ENCODE measurements around the gene IGF2BP2. TPM values are rescaled to one million over a fixed set of nuclear protein-coding genes. Genes with fewer than 3 reads are reported as not detected.

The IGF2BP2 gene
- total RNA-seq, 2 donors from 2014 or later, result 2.6 to 2.7 TPM

DNA sequence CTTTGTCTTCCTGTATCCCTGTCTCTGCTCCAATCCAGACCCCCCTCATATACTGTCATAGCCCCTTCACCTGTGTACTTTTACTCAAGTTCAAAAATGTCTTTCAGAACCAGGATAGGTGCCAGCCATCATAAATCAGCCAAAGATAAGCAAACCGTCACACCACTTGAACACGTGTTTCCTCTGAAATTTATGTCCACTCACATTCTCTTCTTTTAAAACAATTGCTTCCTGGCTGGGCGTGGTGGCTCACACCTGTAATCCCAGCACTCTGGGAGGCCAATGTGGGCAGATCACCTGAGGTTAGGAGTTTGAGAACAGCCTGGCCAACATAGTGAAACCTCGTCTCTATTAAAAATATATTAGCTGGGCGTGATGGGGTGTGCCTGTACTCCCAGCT, 74.1 kb downstream of the IGF2BP2 start:
- ATAC-seq (ENCODE audit: insufficient number of reproducible peaks, low FRiP score, low read depth) (no peak), DNase-seq (ENCODE audit: low spot score) (no peak)
- no peaks in the 10 kb centered on the region for H3K9me3 ChIP-seq
- no peaks in the 10 kb centered on the region for H3K27me3 ChIP-seq (replicated peaks; ENCODE audit: insufficient read depth)
- no peak overlapping the region for H3K27ac ChIP-seq
- H3K4me3 ChIP-seq, result no peak overlapping the region
- no peaks in the 10 kb centered on the region for H3K36me3 ChIP-seq
- no peaks in the 10 kb centered on the region for H3K4me1 ChIP-seq (ENCODE audit: control insufficient read depth in 1 of 2, low read depth in 2 of 2)
- TF ChIP-seq, protein P1, sequence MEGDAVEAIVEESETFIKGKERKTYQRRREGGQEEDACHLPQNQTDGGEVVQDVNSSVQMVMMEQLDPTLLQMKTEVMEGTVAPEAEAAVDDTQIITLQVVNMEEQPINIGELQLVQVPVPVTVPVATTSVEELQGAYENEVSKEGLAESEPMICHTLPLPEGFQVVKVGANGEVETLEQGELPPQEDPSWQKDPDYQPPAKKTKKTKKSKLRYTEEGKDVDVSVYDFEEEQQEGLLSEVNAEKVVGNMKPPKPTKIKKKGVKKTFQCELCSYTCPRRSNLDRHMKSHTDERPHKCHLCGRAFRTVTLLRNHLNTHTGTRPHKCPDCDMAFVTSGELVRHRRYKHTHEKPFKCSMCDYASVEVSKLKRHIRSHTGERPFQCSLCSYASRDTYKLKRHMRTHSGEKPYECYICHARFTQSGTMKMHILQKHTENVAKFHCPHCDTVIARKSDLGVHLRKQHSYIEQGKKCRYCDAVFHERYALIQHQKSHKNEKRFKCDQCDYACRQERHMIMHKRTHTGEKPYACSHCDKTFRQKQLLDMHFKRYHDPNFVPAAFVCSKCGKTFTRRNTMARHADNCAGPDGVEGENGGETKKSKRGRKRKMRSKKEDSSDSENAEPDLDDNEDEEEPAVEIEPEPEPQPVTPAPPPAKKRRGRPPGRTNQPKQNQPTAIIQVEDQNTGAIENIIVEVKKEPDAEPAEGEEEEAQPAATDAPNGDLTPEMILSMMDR (IDR thresholded peaks at IDR 0.05), result no peak

DNA sequence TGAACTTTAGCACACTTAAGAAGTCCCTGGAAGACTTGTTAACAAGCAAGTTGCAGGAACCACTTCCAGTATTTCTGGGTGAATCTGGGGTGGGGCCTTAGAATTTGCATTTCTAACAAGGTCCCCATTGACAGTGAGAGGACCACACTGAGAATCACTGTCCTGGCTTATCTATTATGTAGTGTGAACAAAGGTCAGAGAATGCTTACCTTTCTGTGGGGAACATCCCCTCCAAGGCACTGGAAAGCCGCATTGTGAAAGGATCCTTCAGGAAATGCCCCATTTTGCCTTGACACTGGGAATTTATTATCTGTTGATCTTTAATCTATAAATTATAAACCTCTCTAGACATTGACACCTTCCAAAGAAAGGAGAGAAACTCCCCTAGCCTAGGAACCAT, 74.8 kb downstream of the IGF2BP2 start:
- H3K36me3 ChIP-seq, result no peaks in the 10 kb centered on the region
- DNase-seq (ENCODE audit: low spot score), result no peak
- no peaks in the 10 kb centered on the region for H3K9me3 ChIP-seq
- ATAC-seq (ENCODE audit: insufficient number of reproducible peaks, low FRiP score, low read depth), result no peak
- TF ChIP-seq, protein P1 (IDR thresholded peaks at IDR 0.05), result no peak
- no peak overlapping the region for H3K27ac ChIP-seq
- no peak overlapping the region for H3K4me3 ChIP-seq
- H3K4me1 ChIP-seq (ENCODE audit: control insufficient read depth in 1 of 2, low read depth in 2 of 2), result no peaks in the 10 kb centered on the region
- no peaks in the 10 kb centered on the region for H3K27me3 ChIP-seq (replicated peaks; ENCODE audit: insufficient read depth)

DNA sequence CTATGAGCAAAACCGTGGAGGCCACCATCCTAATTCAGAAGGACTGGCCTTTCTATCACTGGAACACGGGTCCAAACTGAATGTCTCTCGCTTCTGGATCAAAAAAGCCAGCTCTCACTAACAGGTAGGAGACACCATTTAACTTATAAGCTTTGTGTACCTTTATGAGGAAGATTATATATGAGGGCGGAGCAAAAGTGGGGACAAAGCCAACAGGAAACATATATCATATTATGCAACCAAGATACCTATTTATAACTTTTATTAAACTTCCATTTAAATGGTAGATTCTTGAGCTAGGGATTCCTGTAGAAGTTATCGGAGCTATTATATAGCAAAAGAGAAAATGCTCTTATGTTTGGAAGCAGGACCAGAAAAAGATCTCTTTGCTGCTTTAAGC, 78.4 kb downstream of the IGF2BP2 start:
- ATAC-seq (ENCODE audit: insufficient number of reproducible peaks, low FRiP score, low read depth) (no peak), DNase-seq (ENCODE audit: low spot score) (no peak)
- TF ChIP-seq, protein P1 (IDR thresholded peaks at IDR 0.05), result no peak
- Histone ChIP-seq H3K27ac (no peak overlapping the region), H3K9me3 (no peaks in the 10 kb centered on the region), H3K27me3 (replicated peaks; ENCODE audit: insufficient read depth) (no peaks in the 10 kb centered on the region), H3K4me1 (ENCODE audit: control insufficient read depth in 1 of 2, low read depth in 2 of 2) (no peaks in the 10 kb centered on the region), H3K36me3 (no peaks in the 10 kb centered on the region), H3K4me3 (no peak overlapping the region)

GRCh38 chr3:185744997-185745843, 79.6 kb downstream of the IGF2BP2 start:
- TF ChIP-seq, protein P1 (IDR thresholded peaks at IDR 0.05), result no peak
- H3K36me3 ChIP-seq, result no peaks in the 10 kb centered on the region
- H3K27ac ChIP-seq, result no peak overlapping the region
- DNase-seq (ENCODE audit: low spot score) (no peak), ATAC-seq (ENCODE audit: insufficient number of reproducible peaks, low FRiP score, low read depth) (no peak)
- H3K4me1 ChIP-seq (ENCODE audit: control insufficient read depth in 1 of 2, low read depth in 2 of 2), result no peaks in the 10 kb centered on the region
- H3K9me3 ChIP-seq, result no peaks in the 10 kb centered on the region
- no peaks in the 10 kb centered on the region for H3K27me3 ChIP-seq (replicated peaks; ENCODE audit: insufficient read depth)
- no peak overlapping the region for H3K4me3 ChIP-seq

DNA sequence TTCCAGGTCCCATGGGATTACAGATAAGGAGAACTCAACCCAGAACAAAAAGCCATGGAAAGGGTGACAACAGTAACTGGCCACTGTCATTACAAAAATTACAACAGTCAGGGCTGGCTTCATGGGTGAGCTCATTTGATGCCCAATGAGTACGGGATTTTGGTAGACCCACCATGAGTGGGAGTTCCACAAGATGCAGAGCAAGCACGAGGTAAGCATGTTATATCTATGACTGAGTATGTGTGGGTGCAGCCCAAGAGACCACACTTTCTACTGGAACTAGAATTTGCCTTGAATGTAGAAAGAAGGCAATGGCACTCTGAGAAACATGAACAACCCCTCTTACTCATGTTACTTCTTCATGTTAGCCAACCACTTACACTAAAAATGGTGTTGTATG, 83.3 kb downstream of the IGF2BP2 start:
- Histone ChIP-seq H3K9me3 (no peaks in the 10 kb centered on the region), H3K36me3 (no peaks in the 10 kb centered on the region), H3K27ac (no peak overlapping the region), H3K4me3 (no peak overlapping the region), H3K27me3 (replicated peaks; ENCODE audit: insufficient read depth) (no peaks in the 10 kb centered on the region), H3K4me1 (ENCODE audit: control insufficient read depth in 1 of 2, low read depth in 2 of 2) (no peaks in the 10 kb centered on the region)
- ATAC-seq (ENCODE audit: insufficient number of reproducible peaks, low FRiP score, low read depth), result no peak
- no peak for DNase-seq (ENCODE audit: low spot score)
- TF ChIP-seq, protein P1 (IDR thresholded peaks at IDR 0.05), result no peak

Measured in thoracic aorta (tissue), 2 donors.